Liver (tissue), 9 donors: ENCODE measurements around the gene CXCR3. TPM values are rescaled to one million over a fixed set of nuclear protein-coding genes. Genes with fewer than 3 reads are reported as not detected.

ENCODE experiments used
- DNase-seq: peaks from one replicate; pipeline ENCODE4 v3.0.0-alpha.2; 2017; ENCODE audit warnings: low spot score
- H3K27ac ChIP-seq, 2 donors: one replicate each; pipeline ENCODE4 v1.7.0; 2013; ENCODE audit warnings: inconsistent platforms in 2 of 2, low read length in 2 of 2, control low read depth in 1 of 2, low read depth in 1 of 2, mild to moderate bottlenecking in 1 of 2
- H3K27me3 ChIP-seq, 4 donors: one replicate each; pipeline versions ENCODE4 v1.6.1 to v1.7.0; 2013; ENCODE audit warnings: low read length in 3 of 4, inconsistent platforms in 1 of 4, mild to moderate bottlenecking in 1 of 4, moderate library complexity in 1 of 4; ENCODE audit not compliant: control insufficient read depth in 4 of 4, insufficient read depth in 4 of 4
- H3K36me3 ChIP-seq, 4 donors: one replicate each; pipeline versions ENCODE4 v1.6.1 to v1.7.0; 2013; ENCODE audit warnings: low read length in 3 of 4, mild to moderate bottlenecking in 3 of 4, low read depth in 1 of 4, moderate library complexity in 1 of 4; ENCODE audit not compliant: control insufficient read depth in 4 of 4, insufficient read depth in 3 of 4
- H3K4me1 ChIP-seq, 4 donors: one replicate each; pipeline versions ENCODE4 v1.6.1 to v1.7.0; 2013; ENCODE audit warnings: low read length in 3 of 4, mild to moderate bottlenecking in 3 of 4, moderate library complexity in 1 of 4; ENCODE audit not compliant: control insufficient read depth in 4 of 4, insufficient read depth in 4 of 4
- H3K4me3 ChIP-seq, 3 donors: one replicate each; pipeline versions ENCODE4 v1.6.1 to v1.7.0; 2013; ENCODE audit warnings: low read length in 3 of 3, control low read depth in 1 of 3, low read depth in 1 of 3, mild to moderate bottlenecking in 1 of 3
- H3K9ac ChIP-seq, 2 donors: one replicate each; pipeline ENCODE4 v1.7.0; 2013; ENCODE audit warnings: low read length in 2 of 2, mild to moderate bottlenecking in 2 of 2, moderate library complexity in 2 of 2, control low read depth in 1 of 2, low read depth in 1 of 2
- H3K9me3 ChIP-seq, 4 donors: one replicate each; pipeline versions ENCODE4 v1.6.1 to v1.7.0; 2013; ENCODE audit warnings: low read length in 3 of 4; ENCODE audit not compliant: control insufficient read depth in 4 of 4
- EGR1 ChIP-seq, 2 donors: IDR thresholded peaks; 2 replicates each; pipeline ENCODE4 v1.6.1; 2016 to 2018; ENCODE audit warnings: antibody characterized with exemption in 2 of 2, low read depth in 2 of 2
- FOXA1 ChIP-seq: IDR thresholded peaks from 2 replicates; pipeline ENCODE4 v1.6.1; 2016; ENCODE audit warnings: antibody characterized with exemption
- FOXA2 ChIP-seq: IDR thresholded peaks from 2 replicates; pipeline ENCODE4 v1.6.1; 2016; ENCODE audit warnings: antibody characterized with exemption
- GABPA ChIP-seq, 2 donors: IDR thresholded peaks in 1 of 2; conservative IDR thresholded peaks in 1 of 2; 2 replicates each; pipeline ENCODE4 v1.6.1; 2016; ENCODE audit warnings: antibody characterized with exemption in 2 of 2, mild to moderate bottlenecking in 1 of 2, moderate library complexity in 1 of 2
- HNF4A ChIP-seq, 2 donors: conservative IDR thresholded peaks; 2 replicates each; pipeline ENCODE4 v1.6.1; 2016; ENCODE audit warnings: antibody characterized with exemption in 2 of 2, mild to moderate bottlenecking in 2 of 2
- JUND ChIP-seq, 2 donors: IDR thresholded peaks; 2 replicates each; pipeline ENCODE4 v1.6.1; 2016; ENCODE audit warnings: antibody characterized with exemption in 2 of 2
- RAD21 ChIP-seq, 2 donors: IDR thresholded peaks; 2 replicates each; pipeline ENCODE4 v1.6.1; 2016; ENCODE audit warnings: antibody characterized with exemption in 2 of 2, mild to moderate bottlenecking in 2 of 2
- REST ChIP-seq: IDR thresholded peaks from 2 replicates; pipeline ENCODE4 v1.6.1; 2016; ENCODE audit warnings: antibody characterized with exemption, mild to moderate bottlenecking
- RXRA ChIP-seq, 2 donors: IDR thresholded peaks; 2 replicates each; pipeline ENCODE4 v1.6.1; 2017 to 2018; ENCODE audit warnings: antibody characterized with exemption in 2 of 2, mild to moderate bottlenecking in 1 of 2
- SP1 ChIP-seq: IDR thresholded peaks from 2 replicates; pipeline ENCODE4 v1.6.1; 2018; ENCODE audit warnings: antibody characterized with exemption, mild to moderate bottlenecking
- TAF1 ChIP-seq: conservative IDR thresholded peaks from 2 replicates; pipeline ENCODE4 v1.6.1; 2016; ENCODE audit warnings: antibody characterized with exemption, mild to moderate bottlenecking
- YY1 ChIP-seq: IDR thresholded peaks from 2 replicates; pipeline ENCODE4 v1.6.1; 2016; ENCODE audit warnings: antibody characterized with exemption, mild to moderate bottlenecking
- WGBS: extraction: QIAGEN DNeasy Blood & Tissue Kit; methylation state at CpG from one replicate; pipeline ENCODE4 v1.1.7; 2013; 5-methylcytosine and 5-hydroxymethylcytosine counted together
- polyA plus RNA-seq, 2 donors: library from polyadenylated mRNA; stranded (reverse) in 1 of 2; unstranded in 1 of 2; fragments of 200-250 nt in 1 of 2; fragments of >200 nt in 1 of 2; fragmentation: Nextera tagmentation in 1 of 2; extraction: Ambion mirVana in 1 of 2; gene quantifications; one replicate each; pipeline versions ENCODE4 v1.2.1 to v1.2.3, GENCODE V29; 2013 to 2015
- total RNA-seq, 2 donors: library from RNA; depleted of rRNA; stranded (reverse); fragments of >200 nt; gene quantifications; one replicate each; pipeline ENCODE4 v1.2.3, GENCODE V29; 2014
- TF ChIP-seq, protein P1 (sequence below): IDR thresholded peaks from 2 replicates; pipeline ENCODE4 v1.6.1; 2016; ENCODE audit warnings: antibody characterized with exemption
- TF ChIP-seq, protein P2 (sequence below): IDR thresholded peaks from 2 replicates; pipeline ENCODE4 v1.6.1; 2016; ENCODE audit warnings: antibody characterized with exemption
- donor health status: healthy.
- donor health status: healthy.
- donor health status: healthy.
- donor health status: healthy.
- donor health status: healthy.

Gene CXCR3
- total and polyA plus RNA-seq, 4 donors, result 0.25 to 0.27 (median 0.25) TPM; not detected in 1

- Histone ChIP-seq H3K9ac (no peak overlapping the region), H3K27ac (no peak overlapping the region), H3K4me3 (no peak overlapping the region), H3K27me3 (no peaks in the 10 kb centered on the region), H3K9me3 (no peaks in the 10 kb centered on the region), H3K4me1 (peaks cover 0 to 7% (median 3%) of the 10 kb centered on the region in 4 donors), H3K36me3 (no peaks in the 10 kb centered on the region)
- WGBS, result 74% methylated on average over 4 of the region's 4 CpGs
- DNase-seq, result no peak
- TF ChIP-seq, protein P1, sequence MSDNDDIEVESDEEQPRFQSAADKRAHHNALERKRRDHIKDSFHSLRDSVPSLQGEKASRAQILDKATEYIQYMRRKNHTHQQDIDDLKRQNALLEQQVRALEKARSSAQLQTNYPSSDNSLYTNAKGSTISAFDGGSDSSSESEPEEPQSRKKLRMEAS, result no peak
- no peak for TF ChIP-seq GABPA (IDR thresholded peaks at IDR 0.05 in 1 of 2, conservative IDR thresholded peaks at IDR 0.05 in 1 of 2)
- TF ChIP-seq FOXA2, result no peak
- no peak for TF ChIP-seq HNF4A (conservative IDR thresholded peaks at IDR 0.05)
- no peak for TF ChIP-seq EGR1 (IDR thresholded peaks at IDR 0.05; ENCODE audit: low read depth in 2 of 2)
- no peak for TF ChIP-seq YY1
- no peak for TF ChIP-seq REST
- no peak for TF ChIP-seq JUND (IDR thresholded peaks at IDR 0.05)
- TF ChIP-seq RXRA (IDR thresholded peaks at IDR 0.05), result no peak
Measured at GRCh38 chrX:71637848-71638247, 19.5 kb upstream of the CXCR3 start.

DNA sequence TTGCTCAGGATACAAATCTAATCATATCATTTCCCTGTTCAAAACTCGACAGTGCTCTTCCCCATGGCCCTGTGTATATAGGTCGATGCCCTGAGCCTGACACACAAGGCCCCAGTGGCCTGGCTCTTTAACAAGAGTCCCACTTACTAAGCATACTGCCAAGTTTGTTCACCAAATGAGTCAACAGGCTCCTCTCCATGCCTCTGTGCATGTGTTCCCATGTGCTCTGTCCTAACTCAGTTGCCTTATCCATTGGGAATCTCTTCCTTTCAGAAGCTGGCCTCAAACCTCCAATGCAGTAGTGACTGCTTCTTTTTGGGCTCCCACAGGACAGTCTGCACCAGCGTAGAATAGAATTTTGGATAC is 18.9 kb upstream of the CXCR3 start:
- H3K9me3 ChIP-seq, result no peaks in the 10 kb centered on the region
- no peak for TF ChIP-seq YY1
- no peak for TF ChIP-seq RXRA (IDR thresholded peaks at IDR 0.05)
- TF ChIP-seq, protein P2, sequence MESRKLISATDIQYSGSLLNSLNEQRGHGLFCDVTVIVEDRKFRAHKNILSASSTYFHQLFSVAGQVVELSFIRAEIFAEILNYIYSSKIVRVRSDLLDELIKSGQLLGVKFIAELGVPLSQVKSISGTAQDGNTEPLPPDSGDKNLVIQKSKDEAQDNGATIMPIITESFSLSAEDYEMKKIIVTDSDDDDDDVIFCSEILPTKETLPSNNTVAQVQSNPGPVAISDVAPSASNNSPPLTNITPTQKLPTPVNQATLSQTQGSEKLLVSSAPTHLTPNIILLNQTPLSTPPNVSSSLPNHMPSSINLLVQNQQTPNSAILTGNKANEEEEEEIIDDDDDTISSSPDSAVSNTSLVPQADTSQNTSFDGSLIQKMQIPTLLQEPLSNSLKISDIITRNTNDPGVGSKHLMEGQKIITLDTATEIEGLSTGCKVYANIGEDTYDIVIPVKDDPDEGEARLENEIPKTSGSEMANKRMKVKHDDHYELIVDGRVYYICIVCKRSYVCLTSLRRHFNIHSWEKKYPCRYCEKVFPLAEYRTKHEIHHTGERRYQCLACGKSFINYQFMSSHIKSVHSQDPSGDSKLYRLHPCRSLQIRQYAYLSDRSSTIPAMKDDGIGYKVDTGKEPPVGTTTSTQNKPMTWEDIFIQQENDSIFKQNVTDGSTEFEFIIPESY, result no peak
- no peak for TF ChIP-seq FOXA1
- TF ChIP-seq SP1, result no peak
- TF ChIP-seq REST, result no peak
- TF ChIP-seq TAF1, result no peak
- TF ChIP-seq, protein P1, result no peak
- no peak for TF ChIP-seq RAD21 (IDR thresholded peaks at IDR 0.05)
- TF ChIP-seq FOXA2, result no peak
- peaks cover 0 to 7% (median 4%) of the 10 kb centered on the region in 4 donors for H3K4me1 ChIP-seq
- no peak overlapping the region for H3K9ac ChIP-seq
- WGBS, result 61% methylated on average over 3 of the region's 3 CpGs
- no peak for DNase-seq
- no peak overlapping the region for H3K27ac ChIP-seq
- no peaks in the 10 kb centered on the region for H3K27me3 ChIP-seq
- no peak overlapping the region for H3K4me3 ChIP-seq
- H3K36me3 ChIP-seq, result no peaks in the 10 kb centered on the region
